NCI-H2227 (cell line): ENCODE results near the gene C20orf204.

Experiments
- DNase-seq: peaks from one replicate; lab custom pipeline; 2025; ENCODE audit not compliant: unreplicated experiment; lab: John Stamatoyannopoulos, UW

Gene C20orf204

DNA sequence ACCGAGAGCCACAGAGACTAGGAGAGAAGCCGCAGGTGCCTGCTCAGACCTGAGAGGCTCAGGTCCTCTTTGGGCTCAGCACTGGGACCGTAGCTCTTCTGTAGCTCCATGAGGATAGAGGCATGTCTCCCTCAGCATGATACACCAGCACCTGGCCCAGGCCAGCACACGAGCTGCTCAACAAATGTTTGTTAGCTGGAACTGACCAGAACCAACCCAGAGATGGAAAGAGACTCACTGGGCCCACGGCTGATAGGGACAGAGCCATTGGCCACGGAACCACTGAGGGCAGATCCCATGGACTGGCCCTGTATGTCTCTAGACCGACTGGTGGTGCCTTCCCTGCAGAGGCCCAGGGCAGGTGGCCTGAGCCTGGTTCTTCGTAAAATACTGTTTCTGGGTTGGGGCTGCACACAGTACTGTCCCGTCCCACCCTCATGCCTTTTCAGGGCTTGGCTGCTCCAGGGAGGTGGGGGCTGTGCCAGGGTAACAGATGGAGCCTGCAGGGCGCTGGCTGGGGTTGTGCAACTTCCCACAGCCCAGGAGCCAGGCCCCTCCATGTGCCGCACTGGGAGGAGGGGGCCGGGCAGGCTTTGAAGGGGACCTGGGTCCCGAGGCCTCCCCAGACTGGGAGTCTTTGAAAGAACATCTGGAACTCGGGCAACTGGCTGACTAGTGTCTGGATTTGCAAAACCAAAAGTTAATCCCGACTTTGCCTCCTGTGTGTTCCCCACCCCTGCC lies 5.2 kb downstream of the C20orf204 start:
- DNase-seq: no peak

GRCh38 chr20:64041781-64042053 lies 5.7 kb downstream of the C20orf204 start:
- DNase-seq: no peak

- peak; percentile 31 for DNase-seq
Measured at GRCh38 chr20:64042054-64042781, 6.2 kb downstream of the C20orf204 start.

DNA sequence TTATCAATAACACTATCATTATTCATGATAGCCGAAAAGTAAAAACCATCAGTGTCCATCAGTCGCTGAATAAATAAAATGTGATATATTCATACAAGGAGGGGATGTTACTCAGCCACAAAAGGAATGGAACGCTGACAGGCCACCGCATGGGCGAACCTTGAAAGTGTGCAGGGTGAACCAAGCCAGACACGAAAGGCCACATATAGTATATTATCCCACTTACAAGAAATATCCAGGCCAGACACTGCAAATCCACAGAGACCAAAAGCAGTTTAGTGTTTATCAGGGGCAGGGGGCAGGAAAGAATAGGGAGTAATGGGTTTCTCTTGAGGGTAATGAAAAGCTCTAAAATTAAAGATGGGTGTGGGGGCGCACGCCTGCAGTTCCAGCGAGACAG lies 7.8 kb downstream of the C20orf204 start:
- DNase-seq: no peak

DNA sequence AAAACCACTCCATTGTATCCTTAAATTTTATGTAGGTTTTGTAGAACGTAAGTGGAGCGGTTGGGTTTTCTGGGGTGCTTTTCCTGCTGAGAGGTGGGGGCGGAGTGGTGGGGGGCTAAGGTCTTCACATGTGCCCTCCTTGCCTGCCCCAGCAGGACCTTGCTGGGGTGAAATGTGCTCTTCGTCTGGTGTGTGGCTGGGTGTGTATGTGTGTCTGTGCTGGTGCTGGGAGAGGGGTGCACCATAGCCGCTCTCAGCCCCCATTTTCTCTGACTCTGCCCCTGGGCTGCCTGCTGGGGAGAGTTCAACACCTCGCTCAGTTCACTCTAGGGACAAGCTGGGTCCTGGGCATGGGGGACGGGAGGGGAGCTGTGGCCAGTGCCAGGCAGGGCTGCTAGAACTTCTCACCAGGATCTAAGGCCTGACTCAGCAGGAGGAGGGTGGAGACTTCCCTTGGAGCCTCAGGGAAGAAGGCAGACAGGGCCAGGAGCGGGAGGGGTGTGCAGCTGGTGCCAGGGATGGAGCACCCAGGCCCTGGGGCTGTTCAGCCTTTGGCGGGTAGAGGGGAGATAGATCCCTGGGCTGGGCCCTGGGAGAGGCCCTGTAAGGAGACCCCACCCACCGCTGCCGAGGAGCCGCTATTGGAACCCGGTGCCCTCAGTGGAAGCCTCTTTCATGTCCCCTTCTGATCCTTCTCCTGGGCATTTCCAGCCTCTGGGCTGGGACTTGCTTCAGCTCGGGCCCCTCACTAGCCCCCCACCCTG lies 8.7 kb downstream of the C20orf204 start:
- no peak for DNase-seq

GRCh38 chr20:64045346-64046011 lies 9.5 kb downstream of the C20orf204 start:
- no peak for DNase-seq

- no peak for DNase-seq
Measured at GRCh38 chr20:64047046-64047389, 11.0 kb downstream of the C20orf204 start.

DNA sequence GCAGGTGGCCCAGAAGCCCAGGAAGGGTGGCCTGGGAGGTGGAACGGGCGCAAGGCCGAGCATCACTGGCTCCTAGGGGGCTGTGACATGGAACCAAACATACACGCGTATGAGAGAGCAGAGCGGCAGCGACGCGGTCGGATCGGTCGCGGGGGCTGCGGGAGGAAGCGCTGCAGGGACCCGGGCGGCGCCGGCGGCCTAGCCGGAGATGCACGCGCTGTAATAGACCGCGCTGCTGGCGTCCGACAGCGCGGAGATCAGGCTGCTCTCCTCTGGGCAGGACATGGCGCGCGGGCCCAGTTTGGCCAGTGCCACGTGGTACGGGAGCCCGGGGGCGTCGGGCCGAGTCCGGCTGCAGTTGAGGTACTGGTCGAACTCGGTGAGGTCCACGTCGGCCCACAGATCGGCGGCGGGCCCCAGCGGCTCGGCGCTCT lies 12.0 kb downstream of the C20orf204 start:
- DNase-seq: no peak

DNA sequence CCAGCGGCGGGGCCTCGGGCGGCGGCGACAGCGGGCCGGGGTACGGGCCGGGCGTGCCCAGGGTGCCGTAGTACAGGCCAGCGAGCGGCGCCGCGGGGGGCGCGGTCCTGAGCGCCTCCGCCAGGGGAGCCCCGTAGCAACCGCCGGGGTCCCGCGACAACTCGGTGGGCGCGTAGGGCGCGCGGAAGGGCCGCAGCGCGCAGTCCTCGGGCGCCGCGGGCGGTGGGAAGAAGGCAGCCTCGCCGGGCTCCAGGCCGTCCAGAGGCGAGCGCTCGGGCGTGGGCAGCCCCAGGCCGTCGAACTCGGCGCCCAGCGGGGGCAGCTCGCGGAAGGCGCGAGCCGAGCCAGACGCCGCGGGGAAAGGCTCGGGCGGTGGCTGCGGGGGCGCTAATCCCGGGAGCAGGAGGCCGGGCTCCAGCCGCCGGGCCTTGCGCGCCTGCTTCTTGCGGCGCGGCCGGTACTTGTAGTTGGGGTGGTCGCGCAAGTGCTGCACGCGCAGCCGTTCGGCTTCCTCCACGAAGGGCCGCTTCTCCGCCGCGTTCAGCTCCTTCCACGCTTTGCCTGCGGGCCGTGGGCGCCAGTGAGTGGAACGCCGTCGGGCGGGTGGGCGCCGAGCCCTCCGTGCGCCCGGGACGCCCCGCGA lies 12.5 kb downstream of the C20orf204 start:
- DNase-seq: no peak

DNA sequence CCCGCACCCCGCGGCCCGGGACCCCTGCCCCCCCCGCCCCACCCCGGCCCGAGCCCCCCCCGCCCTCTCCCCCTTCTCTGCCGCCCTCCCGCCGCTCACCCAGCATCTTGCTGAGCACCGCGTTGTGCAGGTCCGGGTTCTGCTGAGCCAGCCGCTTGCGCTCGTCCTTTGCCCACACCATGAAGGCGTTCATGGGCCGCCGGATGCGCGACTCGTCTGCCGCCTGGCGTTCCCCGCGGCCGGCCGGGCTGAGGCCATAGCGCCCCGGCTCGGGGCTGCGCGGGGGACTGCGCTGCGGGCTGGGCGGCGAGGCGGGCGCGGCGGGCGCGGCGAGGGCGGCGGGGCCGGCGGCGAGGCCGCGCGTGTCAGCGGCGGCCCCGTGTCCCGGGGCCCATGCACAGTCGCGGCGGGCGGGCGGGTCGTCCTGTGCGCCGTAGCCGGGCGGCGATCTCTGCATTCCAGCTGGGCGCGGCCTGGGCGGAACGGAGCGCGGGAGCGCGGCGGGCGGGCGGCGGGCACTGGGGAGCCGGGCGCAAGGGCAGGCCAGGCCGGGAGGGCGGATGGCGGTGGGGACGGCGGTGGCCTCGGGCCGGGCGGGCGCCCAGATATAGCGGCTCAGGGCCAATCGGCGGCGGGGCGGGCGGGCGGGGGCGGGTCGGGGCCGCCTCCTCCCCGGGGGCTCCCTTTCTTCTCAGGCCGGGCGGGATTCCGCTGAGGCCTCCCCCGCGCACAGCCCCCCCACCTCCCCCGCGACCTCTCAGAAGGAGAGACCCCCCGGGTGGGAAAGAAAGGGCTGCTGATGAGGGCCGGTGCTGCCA lies 13.3 kb downstream of the C20orf204 start, which contains the start of gene SOX18:
TSS of gene SOX18 (minus strand) at position 580 of the 818 bp plus-strand sequence. CDS start at position 457, 123 bp downstream.
- peak; percentile 54 for DNase-seq

GRCh38 chr20:64049878-64050260 lies 13.9 kb downstream of the C20orf204 start:
- DNase-seq: no peak

GRCh38 chr20:64050261-64051032 lies 14.5 kb downstream of the C20orf204 start:
- DNase-seq: no peak

GRCh38 chr20:64051033-64051452 lies 15.1 kb downstream of the C20orf204 start:
- DNase-seq: no peak

GRCh38 chr20:64051561-64052325 lies 15.8 kb downstream of the C20orf204 start:
- DNase-seq: no peak

DNA sequence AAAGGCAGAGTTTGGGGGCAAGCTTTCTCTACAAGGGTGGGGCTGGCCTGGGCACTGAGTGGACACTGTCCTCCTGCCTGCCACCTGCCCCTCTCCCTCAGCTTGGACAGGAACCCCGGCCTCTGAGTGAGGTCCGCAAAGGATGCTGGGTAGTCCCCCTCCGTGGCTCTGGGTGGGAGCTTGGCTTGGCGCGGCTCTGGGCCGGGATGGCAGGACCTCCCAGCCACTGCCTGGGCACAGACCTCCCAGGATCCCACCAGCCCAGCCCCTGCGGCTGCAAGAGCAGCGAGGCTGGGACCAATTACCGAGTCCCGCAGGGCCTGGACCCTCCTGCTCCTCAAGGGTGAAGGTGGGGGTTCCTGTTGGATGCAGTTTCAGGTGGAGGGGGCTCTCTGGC lies 16.3 kb downstream of the C20orf204 start:
- DNase-seq: no peak

DNA sequence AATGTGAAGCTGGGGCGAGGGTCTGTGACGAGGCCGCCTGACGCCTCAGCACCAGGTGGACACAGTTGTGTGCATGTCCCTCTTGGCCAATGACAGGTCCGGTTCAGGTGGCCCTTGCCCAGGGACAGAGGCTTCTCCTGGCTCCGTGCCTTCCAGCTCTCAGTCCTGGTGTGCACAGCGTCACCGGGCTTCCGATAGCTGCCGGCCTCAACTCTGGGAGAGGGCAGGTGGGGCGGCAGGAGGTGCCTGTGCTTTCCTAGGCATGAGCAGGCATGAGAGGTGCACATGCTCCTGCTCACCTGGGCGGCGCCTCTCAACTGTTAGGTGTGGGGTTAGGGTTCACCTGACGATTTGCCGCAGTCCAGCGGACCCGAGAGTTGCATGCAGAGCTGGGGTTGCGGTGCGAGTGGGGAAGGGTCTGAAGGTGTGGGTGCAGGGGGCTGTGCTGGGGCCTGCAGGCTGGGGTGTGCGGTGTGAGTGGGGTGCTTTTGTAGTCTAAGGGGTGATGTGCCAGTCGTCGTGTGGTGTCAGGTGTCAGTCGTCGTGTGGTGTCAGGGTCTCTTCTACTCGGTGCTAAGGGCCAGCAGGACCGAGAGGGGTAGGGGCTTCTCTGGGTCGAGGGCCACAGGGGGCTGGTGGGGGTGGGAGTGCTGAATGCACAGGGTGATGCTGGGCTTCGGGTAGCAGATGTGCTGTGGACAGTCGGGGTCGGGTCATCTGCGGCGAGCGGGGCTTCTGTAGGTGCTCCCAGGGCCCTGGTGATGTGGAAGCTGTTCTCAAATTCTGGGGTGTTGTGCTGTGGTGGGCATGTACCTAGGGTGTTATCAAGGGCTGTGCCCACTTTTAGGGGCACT lies 17.2 kb downstream of the C20orf204 start:
- DNase-seq: no peak

DNA sequence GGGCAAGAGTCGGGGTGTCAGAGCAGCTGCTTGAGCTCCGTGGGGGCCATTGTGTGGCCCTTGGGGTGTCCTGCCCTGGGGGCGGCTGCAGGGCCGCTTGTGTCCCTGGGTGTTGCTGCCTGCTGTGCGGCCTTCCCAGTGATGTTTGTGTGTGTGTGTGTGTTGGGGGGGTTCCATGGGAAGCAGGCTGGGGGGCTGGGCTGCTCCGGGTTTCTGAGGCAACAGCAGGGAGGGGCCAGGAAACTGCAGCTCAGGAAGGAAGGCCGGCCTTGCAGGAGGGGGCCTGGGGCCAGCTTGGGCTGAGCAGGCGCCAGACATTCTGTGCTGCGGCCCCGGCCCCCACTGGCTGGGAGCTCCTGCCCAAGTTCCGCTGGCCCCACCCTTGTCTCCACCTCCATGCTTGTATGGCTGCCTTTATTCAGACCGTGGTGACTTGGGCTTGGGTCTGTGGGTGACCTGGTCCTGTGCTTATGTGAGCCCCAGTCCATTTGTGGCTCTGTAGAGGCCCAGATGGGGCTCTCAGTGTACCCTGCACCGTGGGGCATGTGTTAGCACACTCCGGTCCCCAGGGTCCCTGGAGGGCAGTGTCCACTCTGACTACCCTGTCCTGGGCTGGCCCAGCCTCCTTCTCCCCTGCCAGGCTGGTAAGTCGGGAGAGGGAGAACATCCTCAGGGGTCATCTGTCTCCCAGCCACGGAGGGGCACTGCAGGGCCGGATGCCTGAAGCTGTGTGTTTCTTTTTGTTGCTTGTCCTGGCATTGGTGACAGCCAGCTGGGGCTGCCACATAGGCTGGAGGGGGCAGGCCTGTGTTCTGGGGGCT lies 18.1 kb downstream of the C20orf204 start:
- peak; percentile 49 for DNase-seq
